HEK293 (cell line): Measurements from ENCODE around the gene LRRC26.

Experiments
- CTCF ChIP-seq: fragments of 450-650 bp; formaldehyde crosslinking; IDR thresholded peaks from 2 replicates; pipeline ENCODE4 v1.5.1; 2016; ENCODE audit warnings: missing biosample characterization, missing genetic modification characterization
- REPIN1 ChIP-seq: fragments of 450-650 bp; formaldehyde crosslinking; IDR thresholded peaks from 2 replicates; pipeline ENCODE4 v1.5.1; 2017; ENCODE audit warnings: missing biosample characterization, missing genetic modification characterization, low read depth
- ZNF132 ChIP-seq: fragments of 450-650 bp; formaldehyde crosslinking; IDR thresholded peaks from 2 replicates; pipeline ENCODE4 v1.5.1; 2017; ENCODE audit warnings: missing biosample characterization, missing genetic modification characterization, borderline replicate concordance
- ZNF19 ChIP-seq: fragments of 450-650 bp; formaldehyde crosslinking; IDR thresholded peaks from 2 replicates; pipeline ENCODE4; 2016; ENCODE audit warnings: missing biosample characterization, missing genetic modification characterization, low read depth
- ZNF266 ChIP-seq: fragments of 450-650 bp; formaldehyde crosslinking; IDR thresholded peaks from 2 replicates; pipeline ENCODE4 v1.5.1; 2016; ENCODE audit warnings: missing biosample characterization, missing genetic modification characterization, low read depth
- ZNF580 ChIP-seq: fragments of 450-650 bp; formaldehyde crosslinking; IDR thresholded peaks from 2 replicates; pipeline ENCODE4 v1.5.1; 2016; ENCODE audit warnings: missing biosample characterization, missing genetic modification characterization
- ZNF777 ChIP-seq: fragments of 450-650 bp; formaldehyde crosslinking; IDR thresholded peaks from 2 replicates; pipeline ENCODE4 v1.5.1; 2017; ENCODE audit warnings: missing biosample characterization, missing genetic modification characterization, borderline replicate concordance

- TF ChIP-seq ZNF266 (tag by site-specific recombination) (no peak), CTCF (tag by site-specific recombination) (no peak), ZNF132 (tag by site-specific recombination) (no peak), ZNF777 (tag by site-specific recombination) (no peak), ZNF580 (tag by site-specific recombination) (no peak), REPIN1 (tag by site-specific recombination) (no peak), ZNF19 (tag by site-specific recombination) (no peak)
Observed at GRCh38 chr9:137165250-137165836, 4.5 kb downstream of the LRRC26 start.
